Measurements from ENCODE around the gene PDZRN3.

- no peak for TF ChIP-seq CTCF (IDR thresholded peaks at IDR 0.05)
- no peak for TF ChIP-seq POLR2A (IDR thresholded peaks at IDR 0.05)
Measured at GRCh38 chr3:73433079-73433478, 191.7 kb downstream of the PDZRN3 start.
